ENCODE data around the gene RPL36. TPM values are rescaled to one million over a fixed set of nuclear protein-coding genes. Genes with fewer than 3 reads are reported as not detected.

Gene RPL36
- total and polyA plus RNA-seq, 4 donors: 47.2 to 556 (median 321) TPM

DNA sequence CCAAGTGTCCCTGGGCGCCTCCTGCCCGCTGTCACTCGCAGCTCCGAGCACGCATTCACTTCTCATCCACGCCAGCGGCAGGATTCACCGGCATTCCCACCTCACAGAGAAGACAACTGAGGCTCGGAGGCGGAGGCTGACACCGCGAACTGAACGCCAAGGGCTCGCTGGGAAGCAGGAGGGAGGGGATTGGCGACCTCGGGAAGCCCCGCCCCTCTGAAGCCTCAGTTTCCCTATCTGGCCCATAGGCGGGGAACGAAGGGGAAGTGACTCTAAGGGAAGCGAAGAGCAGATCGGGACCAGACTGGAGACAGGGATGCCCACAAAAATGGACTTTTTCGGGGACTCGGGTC is 10.0 kb upstream of the RPL36 start:
- TF ChIP-seq FOXA1 (IDR thresholded peaks at IDR 0.05): no peak
- TF ChIP-seq SP1 (IDR thresholded peaks at IDR 0.05): no peak
- no peak for TF ChIP-seq TAF1 (conservative IDR thresholded peaks at IDR 0.05)
- no peak for TF ChIP-seq HNF4A (conservative IDR thresholded peaks at IDR 0.05)
- no peak for TF ChIP-seq NR2F2 (IDR thresholded peaks at IDR 0.05)
- no peak for TF ChIP-seq GABPA (IDR thresholded peaks at IDR 0.05 in 1 of 2, conservative IDR thresholded peaks at IDR 0.05 in 1 of 2)
- TF ChIP-seq FOXA2 (IDR thresholded peaks at IDR 0.05): no peak
- Histone ChIP-seq H3K4me1 (ENCODE audit: control insufficient read depth in 4 of 4, insufficient read depth in 4 of 4, low read length in 3 of 4) (peaks cover 4 to 22% (median 13%) of the 10 kb centered on the region in 4 donors), H3K36me3 (ENCODE audit: control insufficient read depth in 4 of 4, insufficient read depth in 3 of 4, low read depth in 1 of 4, low read length in 3 of 4) (no peaks in the 10 kb centered on the region), H3K9ac (ENCODE audit: low read depth in 1 of 2, low read length in 2 of 2) (peak overlapping the region; percentile 88 to 92), H3K27me3 (ENCODE audit: control insufficient read depth in 4 of 4, insufficient read depth in 4 of 4, low read length in 3 of 4) (no peaks in the 10 kb centered on the region), H3K27ac (ENCODE audit: low read depth in 1 of 2, low read length in 2 of 2) (peak overlapping the region; percentile 66 to 78), H3K9me3 (ENCODE audit: control insufficient read depth in 4 of 4, low read length in 3 of 4) (no peaks in the 10 kb centered on the region), H3K4me3 (ENCODE audit: low read depth in 1 of 3, low read length in 3 of 3) (peak overlapping the region; percentile 72 to 96 (median 96))
- WGBS: under 1% methylated on average over 23 of the region's 23 CpGs
- no peak for DNase-seq (ENCODE audit: low spot score)

- WGBS: 1% methylated on average over 94 of the region's 94 CpGs
- Histone ChIP-seq H3K4me3 (ENCODE audit: low read depth in 1 of 3, low read length in 3 of 3) (peak within 1 kb of the TSS; percentile 72 to 96 (median 96)), H3K36me3 (ENCODE audit: control insufficient read depth in 4 of 4, insufficient read depth in 3 of 4, low read depth in 1 of 4, low read length in 3 of 4) (no peaks in the 10 kb centered on the region), H3K9me3 (ENCODE audit: control insufficient read depth in 4 of 4, low read length in 3 of 4) (no peaks in the 10 kb centered on the region), H3K4me1 (ENCODE audit: control insufficient read depth in 4 of 4, insufficient read depth in 4 of 4, low read length in 3 of 4) (peaks cover 4 to 22% (median 13%) of the 10 kb centered on the region in 4 donors), H3K27me3 (ENCODE audit: control insufficient read depth in 4 of 4, insufficient read depth in 4 of 4, low read length in 3 of 4) (no peaks in the 10 kb centered on the region), H3K27ac (ENCODE audit: low read depth in 1 of 2, low read length in 2 of 2) (peak within 1 kb of the TSS; percentile 66 to 78), H3K9ac (ENCODE audit: low read depth in 1 of 2, low read length in 2 of 2) (peak within 1 kb of the TSS; percentile 88 to 92)
- TF ChIP-seq, protein P1, sequence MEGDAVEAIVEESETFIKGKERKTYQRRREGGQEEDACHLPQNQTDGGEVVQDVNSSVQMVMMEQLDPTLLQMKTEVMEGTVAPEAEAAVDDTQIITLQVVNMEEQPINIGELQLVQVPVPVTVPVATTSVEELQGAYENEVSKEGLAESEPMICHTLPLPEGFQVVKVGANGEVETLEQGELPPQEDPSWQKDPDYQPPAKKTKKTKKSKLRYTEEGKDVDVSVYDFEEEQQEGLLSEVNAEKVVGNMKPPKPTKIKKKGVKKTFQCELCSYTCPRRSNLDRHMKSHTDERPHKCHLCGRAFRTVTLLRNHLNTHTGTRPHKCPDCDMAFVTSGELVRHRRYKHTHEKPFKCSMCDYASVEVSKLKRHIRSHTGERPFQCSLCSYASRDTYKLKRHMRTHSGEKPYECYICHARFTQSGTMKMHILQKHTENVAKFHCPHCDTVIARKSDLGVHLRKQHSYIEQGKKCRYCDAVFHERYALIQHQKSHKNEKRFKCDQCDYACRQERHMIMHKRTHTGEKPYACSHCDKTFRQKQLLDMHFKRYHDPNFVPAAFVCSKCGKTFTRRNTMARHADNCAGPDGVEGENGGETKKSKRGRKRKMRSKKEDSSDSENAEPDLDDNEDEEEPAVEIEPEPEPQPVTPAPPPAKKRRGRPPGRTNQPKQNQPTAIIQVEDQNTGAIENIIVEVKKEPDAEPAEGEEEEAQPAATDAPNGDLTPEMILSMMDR (IDR thresholded peaks at IDR 0.05; ENCODE audit: low read depth, low read length, missing input control): no peak
- TF ChIP-seq, protein P2, sequence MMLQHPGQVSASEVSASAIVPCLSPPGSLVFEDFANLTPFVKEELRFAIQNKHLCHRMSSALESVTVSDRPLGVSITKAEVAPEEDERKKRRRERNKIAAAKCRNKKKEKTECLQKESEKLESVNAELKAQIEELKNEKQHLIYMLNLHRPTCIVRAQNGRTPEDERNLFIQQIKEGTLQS (IDR thresholded peaks at IDR 0.05): no peak
- peak in 1 of 2 donors; percentile 90 for TF ChIP-seq GABPA (IDR thresholded peaks at IDR 0.05 in 1 of 2, conservative IDR thresholded peaks at IDR 0.05 in 1 of 2)
- TF ChIP-seq JUND (IDR thresholded peaks at IDR 0.05): peak in 1 of 2 donors; percentile 55
- peak; percentile 97 for TF ChIP-seq MAX (IDR thresholded peaks at IDR 0.05)
- TF ChIP-seq RXRA (IDR thresholded peaks at IDR 0.05): peak; percentile 46 to 50
- TF ChIP-seq, protein P3, sequence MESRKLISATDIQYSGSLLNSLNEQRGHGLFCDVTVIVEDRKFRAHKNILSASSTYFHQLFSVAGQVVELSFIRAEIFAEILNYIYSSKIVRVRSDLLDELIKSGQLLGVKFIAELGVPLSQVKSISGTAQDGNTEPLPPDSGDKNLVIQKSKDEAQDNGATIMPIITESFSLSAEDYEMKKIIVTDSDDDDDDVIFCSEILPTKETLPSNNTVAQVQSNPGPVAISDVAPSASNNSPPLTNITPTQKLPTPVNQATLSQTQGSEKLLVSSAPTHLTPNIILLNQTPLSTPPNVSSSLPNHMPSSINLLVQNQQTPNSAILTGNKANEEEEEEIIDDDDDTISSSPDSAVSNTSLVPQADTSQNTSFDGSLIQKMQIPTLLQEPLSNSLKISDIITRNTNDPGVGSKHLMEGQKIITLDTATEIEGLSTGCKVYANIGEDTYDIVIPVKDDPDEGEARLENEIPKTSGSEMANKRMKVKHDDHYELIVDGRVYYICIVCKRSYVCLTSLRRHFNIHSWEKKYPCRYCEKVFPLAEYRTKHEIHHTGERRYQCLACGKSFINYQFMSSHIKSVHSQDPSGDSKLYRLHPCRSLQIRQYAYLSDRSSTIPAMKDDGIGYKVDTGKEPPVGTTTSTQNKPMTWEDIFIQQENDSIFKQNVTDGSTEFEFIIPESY (IDR thresholded peaks at IDR 0.05): no peak
- peak in 1 of 2 donors; percentile 39 for TF ChIP-seq RAD21 (IDR thresholded peaks at IDR 0.05)
- peak; percentile 98 for TF ChIP-seq YY1 (IDR thresholded peaks at IDR 0.05)
- no peak for TF ChIP-seq NR2F2 (IDR thresholded peaks at IDR 0.05)
- peak; percentile 35 to 54 for TF ChIP-seq HNF4A (conservative IDR thresholded peaks at IDR 0.05)
- peak; percentile 84 for TF ChIP-seq SP1 (IDR thresholded peaks at IDR 0.05)
- TF ChIP-seq FOXA1 (IDR thresholded peaks at IDR 0.05): peak; percentile 65
- TF ChIP-seq FOXA2 (IDR thresholded peaks at IDR 0.05): no peak
- TF ChIP-seq EGR1 (IDR thresholded peaks at IDR 0.05; ENCODE audit: low read depth in 2 of 2): peak in 1 of 2 donors; percentile 61
- TF ChIP-seq HNF4G (IDR thresholded peaks at IDR 0.05): peak; percentile 30
- TF ChIP-seq TAF1 (conservative IDR thresholded peaks at IDR 0.05): no peak
- peak; percentile 63 for TF ChIP-seq REST (IDR thresholded peaks at IDR 0.05)
- peak; percentile 99 for DNase-seq (ENCODE audit: low spot score)
These were observed 9.4 kb upstream of the RPL36 start, which contains the start of the genes HSD11B1L and MICOS13 for GRCh38 chr19:5680437-5681368. TSS of gene HSD11B1L (plus strand) at chr19:5681027. CDS start at chr19:5684833, 3,806 bp downstream. TSS of gene MICOS13 (minus strand) at chr19:5680516. CDS start at chr19:5680486, 30 bp downstream.
